Dermis microvascular lymphatic vessel endothelial cell (primary cell): ENCODE measurements around the gene NT5DC2. TPM values are rescaled to one million over a fixed set of nuclear protein-coding genes. Genes with fewer than 3 reads are reported as not detected.

Source experiments
- DNase-seq, 2 donors: peaks; one replicate each; pipeline versions ENCODE4 v3.0.0 to v3.0.0-alpha.2; 2010; ENCODE audit warnings: low read depth in 2 of 2
- total RNA-seq: library from RNA; depleted of rRNA; stranded (reverse); fragments of >200 nt; gene quantifications from 2 replicates; pipeline ENCODE4 v1.2.1, GENCODE V29; 2014

NT5DC2 gene
- total RNA-seq, 1 donor from 2014 or later: 24.4 TPM

DNA sequence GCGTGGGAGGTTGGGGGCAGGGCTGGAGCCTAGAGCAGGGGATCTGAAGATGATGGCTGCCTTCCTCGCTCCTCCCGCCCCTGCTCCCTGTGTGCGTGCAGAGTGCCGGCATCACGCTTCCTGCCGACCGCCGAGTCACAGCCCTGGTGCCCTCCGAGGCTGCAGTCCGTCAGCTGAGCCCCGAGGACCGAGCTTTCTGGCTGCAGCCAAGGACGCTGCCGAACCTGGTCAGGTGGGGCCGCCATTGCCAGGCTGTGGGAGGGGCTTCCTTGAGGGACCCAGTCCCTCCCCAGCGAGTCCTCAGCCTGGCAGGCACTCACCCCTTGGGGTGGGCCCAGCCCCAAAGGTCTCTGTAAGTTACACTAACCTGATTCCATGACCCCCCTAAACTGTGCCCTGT is 20.9 kb downstream of the NT5DC2 start:
- DNase-seq: no peak

GRCh38 chr3:52512105-52512504 is 21.6 kb downstream of the NT5DC2 start:
- DNase-seq: no peak

DNA sequence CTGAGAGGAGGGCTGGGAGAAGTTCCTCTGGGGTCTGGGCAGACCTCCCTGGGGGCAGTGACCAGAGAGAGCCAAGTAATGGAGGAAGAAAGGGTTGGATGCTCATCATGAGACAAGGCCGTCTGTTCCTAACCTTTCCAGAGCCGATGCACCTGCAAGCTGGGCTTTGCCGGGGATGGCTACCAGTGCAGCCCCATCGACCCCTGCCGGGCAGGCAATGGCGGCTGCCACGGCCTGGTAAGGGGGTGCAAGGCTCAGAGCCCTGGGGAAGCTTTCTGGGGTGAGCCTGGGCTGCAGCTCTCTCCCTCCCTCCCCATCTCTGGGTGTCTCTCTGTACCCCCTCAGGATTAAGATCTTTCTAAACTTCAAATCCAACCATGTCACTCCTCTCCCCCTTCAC is 22.1 kb downstream of the NT5DC2 start:
- DNase-seq: no peak

GRCh38 chr3:52509753-52510328 is 23.8 kb downstream of the NT5DC2 start:
- no peak for DNase-seq

GRCh38 chr3:52507359-52507758 is 26.3 kb downstream of the NT5DC2 start:
- peak in 1 of 2 donors; percentile 25 for DNase-seq

DNA sequence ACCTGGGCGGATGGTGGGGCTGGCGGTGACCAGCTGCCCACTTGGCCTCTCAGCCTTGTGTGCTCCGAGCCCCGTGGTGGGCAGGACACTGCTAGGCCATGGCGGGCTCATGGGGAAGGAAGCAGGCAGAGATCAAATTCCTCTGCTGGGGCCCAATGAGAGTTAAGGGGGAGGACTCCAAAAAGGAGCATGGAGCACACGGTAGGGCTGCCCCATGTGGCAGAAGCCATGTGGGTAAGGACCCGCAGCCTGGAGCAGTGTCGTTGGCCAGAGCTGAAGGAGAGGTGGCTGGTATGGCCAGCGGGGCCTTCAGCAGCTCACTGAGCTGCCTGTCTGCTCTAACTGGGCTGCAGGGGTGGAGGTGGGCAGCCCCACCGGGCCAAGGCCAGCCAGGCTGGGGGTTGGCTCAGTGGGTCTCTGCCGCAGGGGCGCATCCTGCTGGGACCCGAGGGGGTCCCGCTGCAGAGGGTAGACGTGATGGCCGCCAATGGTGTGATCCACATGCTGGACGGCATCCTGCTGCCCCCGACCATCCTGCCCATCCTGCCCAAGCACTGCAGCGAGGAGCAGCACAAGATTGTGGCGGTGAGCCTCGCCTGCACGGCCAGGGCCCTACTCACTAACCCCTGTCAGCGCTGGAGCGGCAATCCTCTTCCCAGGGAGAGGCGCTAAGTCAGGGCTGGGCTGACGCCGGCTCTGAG is 27.2 kb downstream of the NT5DC2 start:
- no peak for DNase-seq

DNA sequence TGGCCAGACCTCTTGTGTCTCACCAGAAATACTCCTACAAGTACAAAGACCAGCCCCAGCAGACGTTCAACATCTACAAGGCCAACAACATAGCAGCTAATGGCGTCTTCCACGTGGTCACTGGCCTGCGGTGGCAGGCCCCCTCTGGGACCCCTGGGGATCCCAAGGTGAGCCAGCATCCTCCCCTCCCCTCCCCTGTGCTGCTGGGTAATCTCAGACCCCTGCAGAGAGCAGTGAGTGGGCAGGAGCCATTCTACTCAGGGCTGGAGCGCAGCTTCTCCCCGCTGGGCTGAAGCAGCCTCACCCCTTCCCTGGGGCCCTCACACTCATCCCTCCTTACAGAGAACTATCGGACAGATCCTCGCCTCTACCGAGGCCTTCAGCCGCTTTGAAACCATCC is 28.7 kb downstream of the NT5DC2 start:
- no peak for DNase-seq

GRCh38 chr3:52503788-52504424 is 29.8 kb downstream of the NT5DC2 start:
- DNase-seq: no peak

DNA sequence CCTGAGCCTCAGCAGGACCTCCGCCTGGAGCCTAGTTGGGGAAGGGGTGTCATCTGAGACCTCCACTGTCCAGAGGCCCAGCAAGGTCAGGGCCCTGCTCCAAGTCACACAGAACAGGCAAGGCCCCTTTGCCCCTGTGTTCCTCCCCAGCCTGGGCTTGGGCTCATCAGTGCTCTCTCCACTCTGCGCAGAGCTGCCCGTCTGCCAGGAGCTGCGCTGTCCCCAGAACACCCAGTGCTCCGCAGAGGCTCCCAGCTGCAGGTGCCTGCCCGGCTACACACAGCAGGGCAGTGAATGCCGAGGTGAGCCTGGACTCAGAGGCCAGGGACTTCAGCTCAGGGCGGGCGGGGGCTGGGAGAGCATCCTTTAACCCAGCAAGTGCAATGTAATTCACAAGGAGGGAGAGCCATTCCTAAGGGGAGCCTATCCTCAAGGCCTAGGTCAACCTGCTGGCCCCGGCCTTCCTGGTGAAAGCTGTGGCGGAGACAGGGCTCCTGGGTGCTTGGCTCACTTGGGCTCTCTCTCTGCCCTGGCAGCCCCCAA is 30.8 kb downstream of the NT5DC2 start:
- DNase-seq: no peak

DNA sequence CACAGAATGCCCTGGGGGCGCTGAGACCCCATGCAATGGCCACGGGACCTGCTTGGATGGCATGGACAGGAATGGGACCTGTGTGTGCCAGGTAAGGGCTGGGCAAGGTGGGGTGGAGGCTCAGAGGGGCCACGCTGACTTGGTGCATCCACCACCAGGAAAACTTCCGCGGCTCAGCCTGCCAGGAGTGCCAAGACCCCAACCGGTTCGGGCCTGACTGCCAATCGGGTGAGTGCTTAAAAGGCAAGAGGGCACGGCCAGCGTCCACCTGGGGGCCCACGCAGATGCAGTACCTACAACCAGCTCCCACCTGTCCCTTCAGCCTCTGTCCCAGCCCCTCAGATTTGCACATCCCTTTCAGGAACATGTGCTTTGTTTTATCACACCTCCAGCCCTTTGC is 31.7 kb downstream of the NT5DC2 start:
- DNase-seq: no peak

DNA sequence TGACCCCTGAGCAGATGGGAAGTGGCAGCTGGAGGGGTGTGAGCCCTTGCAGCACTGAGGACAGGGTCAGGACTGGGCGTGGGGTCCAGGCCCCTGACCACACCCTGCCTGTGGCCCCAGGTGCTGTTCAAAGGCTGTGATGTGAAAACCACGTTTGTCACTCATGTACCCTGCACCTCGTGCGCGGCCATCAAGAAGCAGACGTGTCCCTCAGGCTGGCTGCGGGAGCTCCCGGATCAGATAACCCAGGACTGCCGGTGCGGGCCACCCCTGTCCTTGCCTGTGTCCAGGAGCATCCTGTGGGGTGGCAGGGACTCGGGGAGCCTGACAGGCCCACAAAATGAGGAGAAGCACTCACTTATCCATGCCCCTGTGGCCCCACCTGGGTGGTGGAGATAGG is 32.6 kb downstream of the NT5DC2 start:
- DNase-seq: no peak

- no peak for DNase-seq
These were observed 35.3 kb downstream of the NT5DC2 start for GRCh38 chr3:52498137-52499054.

GRCh38 chr3:52495777-52496602 is 37.7 kb downstream of the NT5DC2 start:
- DNase-seq: peak; percentile 69 to 88

- peak; percentile 92 to 96 for DNase-seq
These were observed 38.7 kb downstream of the NT5DC2 start, which contains the start of gene STAB1 for GRCh38 chr3:52494886-52495495. STAB1 (plus strand) TSS chr3:52495338; CDS start chr3:52495414, 76 bp downstream.

- DNase-seq: no peak
These were observed 39.2 kb downstream of the NT5DC2 start for GRCh38 chr3:52494445-52494844.

- no peak for DNase-seq
These were observed 40.2 kb downstream of the NT5DC2 start for GRCh38 chr3:52493232-52494017.

- DNase-seq: no peak
These were observed 41.6 kb downstream of the NT5DC2 start for GRCh38 chr3:52492059-52492458.

DNA sequence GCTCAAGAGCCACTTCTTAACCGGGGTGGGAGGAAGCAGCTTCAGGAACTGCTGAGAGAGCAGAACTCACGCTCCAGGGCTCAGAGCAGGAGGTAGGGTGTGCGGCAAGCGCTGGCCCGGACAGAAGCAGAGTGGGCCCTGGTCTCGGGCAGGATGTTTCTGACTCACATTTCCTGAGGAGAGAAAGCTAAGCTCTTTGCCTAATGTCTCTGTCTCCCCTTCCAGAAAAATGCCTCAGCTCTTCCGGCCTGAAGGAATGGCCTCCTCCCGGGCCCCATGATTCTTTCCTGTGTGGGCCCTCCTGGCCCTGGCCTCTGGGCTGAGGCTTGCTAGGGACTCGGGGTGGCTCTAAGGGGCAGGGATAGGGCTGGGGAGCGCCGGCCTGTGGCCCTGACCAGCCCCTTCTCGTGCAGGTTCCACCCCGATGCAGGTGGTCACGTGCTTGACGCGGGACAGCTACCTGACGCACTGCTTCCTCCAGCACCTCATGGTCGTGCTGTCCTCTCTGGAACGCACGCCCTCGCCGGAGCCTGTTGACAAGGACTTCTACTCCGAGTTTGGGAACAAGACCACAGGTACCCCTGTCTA is 42.6 kb downstream of the NT5DC2 start:
- peak; percentile 57 to 94 for DNase-seq
